ENCODE data around the gene FOCAD. TPM values are rescaled to one million over a fixed set of nuclear protein-coding genes. Genes with fewer than 3 reads are reported as not detected.

FOCAD gene
- total RNA-seq, 4 donors from 2014 or later: 49.3 to 139 (median 92.8) TPM

DNA sequence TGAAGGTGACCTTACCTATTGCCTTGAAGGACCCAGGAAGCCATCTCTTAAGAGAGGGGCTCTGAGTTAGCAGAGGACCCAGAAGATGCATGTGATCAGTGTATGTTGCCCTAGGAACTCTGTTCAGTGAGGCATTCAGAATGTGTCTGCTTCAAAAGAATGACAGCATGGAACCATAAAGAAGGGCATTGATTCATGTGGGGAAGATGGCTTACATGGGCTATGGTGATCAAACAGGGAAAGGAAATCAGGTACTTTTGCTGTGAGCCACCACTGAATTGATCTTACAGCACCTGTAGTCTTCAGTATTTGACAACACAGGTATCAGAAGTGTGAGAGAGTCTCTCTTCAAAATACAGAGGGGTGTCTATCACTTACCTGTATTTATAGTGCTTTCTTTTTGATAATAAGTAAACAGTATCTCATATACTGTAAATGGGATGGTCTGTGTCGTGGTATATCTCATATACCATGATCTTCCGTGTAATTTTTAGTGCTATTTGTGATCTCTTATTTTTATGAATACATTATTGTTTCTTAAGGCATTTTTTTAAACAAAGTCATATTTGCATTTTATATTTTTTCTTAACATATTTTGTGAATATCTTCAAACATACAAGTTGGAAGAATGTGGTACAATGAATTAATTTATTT is 57.0 kb downstream of the FOCAD start:
- Histone ChIP-seq H3K36me3 (no peaks in the 10 kb centered on the region), H3K4me3 (replicated peaks in 1 of 3) (no peak overlapping the region), H3K4me1 (peaks cover 6 to 10% of the 10 kb centered on the region in 2 donors), H3K27ac (no peak overlapping the region), H3K9me3 (no peaks in the 10 kb centered on the region), H3K27me3 (no peaks in the 10 kb centered on the region)
- WGBS, 2 donors: 95 to 98% methylated on average over 2 of the region's 2 CpGs
- TF ChIP-seq CTCF (IDR thresholded peaks at IDR 0.05) (no peak), POLR2A (IDR thresholded peaks at IDR 0.05) (no peak)
- intact Hi-C loops (cut with DNase I): no loop called here
- DNase-seq: no peak

- no peak for DNase-seq
- H3K36me3 ChIP-seq: no peaks in the 10 kb centered on the region
- H3K4me1 ChIP-seq: peaks cover 6 to 10% of the 10 kb centered on the region in 2 donors
- 91% methylated on average over 3 of the region's 3 CpGs for WGBS, 2 donors
- no peak overlapping the region for H3K27ac ChIP-seq
- H3K27me3 ChIP-seq: no peaks in the 10 kb centered on the region
- intact Hi-C loops (cut with DNase I): no loop called here
- H3K9me3 ChIP-seq: no peaks in the 10 kb centered on the region
- no peak for TF ChIP-seq POLR2A (IDR thresholded peaks at IDR 0.05)
- no peak for TF ChIP-seq CTCF (IDR thresholded peaks at IDR 0.05)
- H3K4me3 ChIP-seq (replicated peaks in 1 of 3): no peak overlapping the region
Measured at GRCh38 chr9:20742833-20743232, 58.8 kb downstream of the FOCAD start.

- H3K27ac ChIP-seq: no peak overlapping the region
- DNase-seq: no peak
- TF ChIP-seq POLR2A (IDR thresholded peaks at IDR 0.05) (no peak), CTCF (IDR thresholded peaks at IDR 0.05) (no peak)
Measured at GRCh38 chr9:20744036-20744630, 60.1 kb downstream of the FOCAD start.

GRCh38 chr9:20746967-20747366 is 62.9 kb downstream of the FOCAD start:
- WGBS, 2 donors: 74 to 77% methylated on average over 1 of the region's 1 CpG
- no peaks in the 10 kb centered on the region for H3K9me3 ChIP-seq
- DNase-seq: no peak
- no peaks in the 10 kb centered on the region for H3K27me3 ChIP-seq
- no peak overlapping the region for H3K4me3 ChIP-seq (replicated peaks in 1 of 3)
- TF ChIP-seq CTCF (IDR thresholded peaks at IDR 0.05) (no peak), POLR2A (IDR thresholded peaks at IDR 0.05) (no peak)
- peaks cover 10 to 16% of the 10 kb centered on the region in 2 donors for H3K4me1 ChIP-seq
- no peaks in the 10 kb centered on the region for H3K36me3 ChIP-seq
- intact Hi-C loops (cut with DNase I): no loop called here
- H3K27ac ChIP-seq: no peak overlapping the region

More at GRCh38 chr9:20744036-20744630, 60.1 kb downstream of the FOCAD start:
- Histone ChIP-seq H3K27me3 (no peaks in the 10 kb centered on the region), H3K4me3 (replicated peaks in 1 of 3) (no peak overlapping the region), H3K36me3 (no peaks in the 10 kb centered on the region), H3K9me3 (no peaks in the 10 kb centered on the region), H3K4me1 (peaks cover 6 to 10% of the 10 kb centered on the region in 2 donors)
- intact Hi-C loops (cut with DNase I): no loop called here
- 45 to 62% methylated on average over 2 of the region's 2 CpGs for WGBS, 2 donors

GRCh38 chr9:20749496-20750198 is 65.6 kb downstream of the FOCAD start:
- H3K36me3 ChIP-seq: no peaks in the 10 kb centered on the region
- intact Hi-C loops (cut with DNase I): no loop called here
- 96 to 100% methylated on average over 1 of the region's 1 CpG for WGBS, 2 donors
- H3K27me3 ChIP-seq: no peaks in the 10 kb centered on the region
- no peak for TF ChIP-seq POLR2A (IDR thresholded peaks at IDR 0.05)
- no peak for TF ChIP-seq CTCF (IDR thresholded peaks at IDR 0.05)
- H3K4me3 ChIP-seq (replicated peaks in 1 of 3): no peak overlapping the region
- DNase-seq: no peak
- no peak overlapping the region for H3K27ac ChIP-seq
- H3K4me1 ChIP-seq: peaks cover under 1 to 10% of the 10 kb centered on the region in 2 donors
- H3K9me3 ChIP-seq: no peaks in the 10 kb centered on the region
